ENCODE measurements around the gene THSD4. TPM values are rescaled to one million over a fixed set of nuclear protein-coding genes. Genes with fewer than 3 reads are reported as not detected.

Gene THSD4
- total RNA-seq, 4 donors from 2014 or later: 39.4 to 232 (median 127) TPM

GRCh38 chr15:71802770-71803169 lies 687.5 kb downstream of the THSD4 start:
- Histone ChIP-seq H3K4me1 (peaks cover 0 to 15% (median 0%) of the 10 kb centered on the region in 3 donors), H3K9me3 (no peaks in the 10 kb centered on the region), H3K27me3 (no peaks in the 10 kb centered on the region), H3K27ac (no peak overlapping the region), H3K36me3 (no peaks in the 10 kb centered on the region), H3K4me3 (no peak overlapping the region)
- intact Hi-C loops (cut with DNase I): loop anchor here (10.0 kb wide), 1 partner anchor 352 kb away; no protein-coding TSS in a partner anchor
- WGBS, 2 donors: 67 to 70% methylated on average over 13 to 21 of the region's 21 CpGs
- TF ChIP-seq CTCF (IDR thresholded peaks at IDR 0.05) (no peak), POLR2A (IDR thresholded peaks at IDR 0.05) (no peak)
- no peak for DNase-seq

- no peak for DNase-seq
- Histone ChIP-seq H3K36me3 (no peaks in the 10 kb centered on the region), H3K27me3 (no peaks in the 10 kb centered on the region), H3K4me3 (no peak overlapping the region), H3K27ac (no peak overlapping the region), H3K9me3 (no peaks in the 10 kb centered on the region), H3K4me1 (peaks cover 0 to 15% (median 0%) of the 10 kb centered on the region in 3 donors)
- 56 to 70% methylated on average over 3 to 5 of the region's 5 CpGs for WGBS, 2 donors
- intact Hi-C loops (cut with DNase I): loop anchor here (10.0 kb wide), 1 partner anchor 351 kb away; no protein-coding TSS in a partner anchor
- TF ChIP-seq POLR2A (IDR thresholded peaks at IDR 0.05) (no peak), CTCF (IDR thresholded peaks at IDR 0.05) (no peak)
These were observed 689.0 kb downstream of the THSD4 start for GRCh38 chr15:71804226-71804625.

GRCh38 chr15:71804695-71805470 lies 689.6 kb downstream of the THSD4 start:
- H3K27ac ChIP-seq: no peak overlapping the region
- H3K36me3 ChIP-seq: no peaks in the 10 kb centered on the region
- 77 to 78% methylated on average over 5 to 6 of the region's 6 CpGs for WGBS, 2 donors
- H3K27me3 ChIP-seq: no peaks in the 10 kb centered on the region
- H3K9me3 ChIP-seq: no peaks in the 10 kb centered on the region
- H3K4me3 ChIP-seq: no peak overlapping the region
- intact Hi-C loops (cut with DNase I): loop anchor here (10.0 kb wide), 1 partner anchor 350 kb away; no protein-coding TSS in a partner anchor
- TF ChIP-seq POLR2A (IDR thresholded peaks at IDR 0.05): no peak
- no peak for TF ChIP-seq CTCF (IDR thresholded peaks at IDR 0.05)
- no peak for DNase-seq
- peaks cover 0 to 15% (median 0%) of the 10 kb centered on the region in 3 donors for H3K4me1 ChIP-seq

GRCh38 chr15:71806452-71806931 lies 691.2 kb downstream of the THSD4 start:
- 61 to 62% methylated on average over 4 of the region's 7 CpGs for WGBS, 2 donors
- Histone ChIP-seq H3K27ac (no peak overlapping the region), H3K27me3 (no peaks in the 10 kb centered on the region), H3K4me3 (no peak overlapping the region), H3K4me1 (no peaks in the 10 kb centered on the region), H3K9me3 (no peaks in the 10 kb centered on the region), H3K36me3 (no peaks in the 10 kb centered on the region)
- no peak for TF ChIP-seq POLR2A (IDR thresholded peaks at IDR 0.05)
- no peak for TF ChIP-seq CTCF (IDR thresholded peaks at IDR 0.05)
- no peak for DNase-seq
- intact Hi-C loops (cut with DNase I): loop anchor here (10.0 kb wide), 1 partner anchor 348 kb away; no protein-coding TSS in a partner anchor

- Histone ChIP-seq H3K27me3 (no peaks in the 10 kb centered on the region), H3K36me3 (no peaks in the 10 kb centered on the region), H3K4me3 (no peak overlapping the region), H3K9me3 (no peaks in the 10 kb centered on the region), H3K27ac (no peak overlapping the region), H3K4me1 (no peaks in the 10 kb centered on the region)
- intact Hi-C loops (cut with DNase I): loop anchor here (10.0 kb wide), 1 partner anchor 348 kb away; no protein-coding TSS in a partner anchor
- no peak for TF ChIP-seq CTCF (IDR thresholded peaks at IDR 0.05)
- no peak for TF ChIP-seq POLR2A (IDR thresholded peaks at IDR 0.05)
- no peak for DNase-seq
- WGBS, 2 donors: 79 to 82% methylated on average over 9 to 12 of the region's 15 CpGs
These were observed 691.9 kb downstream of the THSD4 start for GRCh38 chr15:71807125-71807629.
